GM19452 (cell line): Measurements from ENCODE around the gene RNF207.

ENCODE experiments used
- ATAC-seq: cut with Tn5 transposase; IDR thresholded peaks from one replicate; pipeline ENCODE4 v1.9.1; 2021; ENCODE audit not compliant: unreplicated experiment

RNF207 gene

GRCh38 chr1:6224718-6225117, 18.8 kb downstream of the RNF207 start:
- ATAC-seq = no peak

DNA sequence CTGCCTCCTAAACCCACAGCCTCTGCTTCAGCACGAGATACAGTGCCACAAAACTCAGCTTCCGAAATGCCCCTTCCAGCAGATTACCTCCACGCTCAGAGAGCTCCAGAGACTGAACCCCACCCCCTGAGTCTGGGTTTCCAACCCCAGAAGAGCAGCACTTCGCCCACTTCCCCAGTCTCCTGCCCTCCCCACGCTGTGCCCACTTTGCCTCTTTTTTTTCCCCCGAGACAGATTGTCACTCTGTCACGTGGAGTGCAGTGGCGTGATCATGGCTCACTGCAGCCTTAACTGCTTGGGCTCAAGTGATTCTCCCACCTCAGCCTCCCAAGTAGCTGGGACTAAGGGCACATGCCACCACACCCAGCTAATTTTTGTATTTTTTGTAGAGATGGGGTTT, 19.7 kb downstream of the RNF207 start:
- no peak for ATAC-seq

- ATAC-seq = no peak
Observed at GRCh38 chr1:6233376-6233775, 27.5 kb downstream of the RNF207 start.

- no peak for ATAC-seq
Observed at GRCh38 chr1:6234502-6235295, 28.8 kb downstream of the RNF207 start.

GRCh38 chr1:6235296-6235677, 29.4 kb downstream of the RNF207 start:
- no peak for ATAC-seq

- ATAC-seq = no peak
Observed at GRCh38 chr1:6237093-6237492, 31.2 kb downstream of the RNF207 start.

DNA sequence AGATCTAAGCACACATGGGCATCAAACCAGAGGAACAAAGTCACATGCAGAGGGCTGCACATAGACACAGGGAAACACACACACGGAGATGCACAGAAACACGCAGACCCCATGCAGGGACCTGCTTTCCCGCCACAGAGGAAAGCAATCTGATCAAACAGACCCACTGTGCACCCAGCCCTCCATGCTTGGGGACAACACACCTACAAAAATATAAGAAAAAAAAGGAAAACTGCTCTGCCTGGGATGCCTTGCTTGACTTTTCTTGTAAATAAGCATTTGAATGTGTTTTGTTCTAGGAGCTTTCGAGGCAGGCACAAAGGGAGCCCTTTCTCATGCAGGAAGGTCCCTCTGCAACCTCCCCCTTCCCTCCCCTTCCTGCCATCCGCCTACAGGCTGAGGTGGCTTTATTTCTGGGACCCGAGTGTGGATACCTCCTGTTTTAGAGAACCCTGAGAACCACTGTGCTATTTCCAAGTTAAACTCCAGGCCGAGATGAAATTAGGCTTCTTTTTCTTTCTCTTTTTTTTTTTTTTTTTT, 33.4 kb downstream of the RNF207 start:
- ATAC-seq = no peak

- no peak for ATAC-seq
Observed at GRCh38 chr1:6239950-6240768, 34.2 kb downstream of the RNF207 start.

GRCh38 chr1:6241107-6241886, 35.4 kb downstream of the RNF207 start:
- ATAC-seq = no peak

- no peak for ATAC-seq
Observed at GRCh38 chr1:6241887-6242740, 36.2 kb downstream of the RNF207 start.

GRCh38 chr1:6243053-6243834, 37.3 kb downstream of the RNF207 start:
- ATAC-seq = no peak

- no peak for ATAC-seq
Observed at GRCh38 chr1:6243993-6244392, 38.1 kb downstream of the RNF207 start, which contains the start of gene HES3. HES3 (plus strand) TSS chr1:6244179; CDS start chr1:6244366, 187 bp downstream.

- no peak for ATAC-seq
Observed at GRCh38 chr1:6244401-6245049, 38.6 kb downstream of the RNF207 start.

DNA sequence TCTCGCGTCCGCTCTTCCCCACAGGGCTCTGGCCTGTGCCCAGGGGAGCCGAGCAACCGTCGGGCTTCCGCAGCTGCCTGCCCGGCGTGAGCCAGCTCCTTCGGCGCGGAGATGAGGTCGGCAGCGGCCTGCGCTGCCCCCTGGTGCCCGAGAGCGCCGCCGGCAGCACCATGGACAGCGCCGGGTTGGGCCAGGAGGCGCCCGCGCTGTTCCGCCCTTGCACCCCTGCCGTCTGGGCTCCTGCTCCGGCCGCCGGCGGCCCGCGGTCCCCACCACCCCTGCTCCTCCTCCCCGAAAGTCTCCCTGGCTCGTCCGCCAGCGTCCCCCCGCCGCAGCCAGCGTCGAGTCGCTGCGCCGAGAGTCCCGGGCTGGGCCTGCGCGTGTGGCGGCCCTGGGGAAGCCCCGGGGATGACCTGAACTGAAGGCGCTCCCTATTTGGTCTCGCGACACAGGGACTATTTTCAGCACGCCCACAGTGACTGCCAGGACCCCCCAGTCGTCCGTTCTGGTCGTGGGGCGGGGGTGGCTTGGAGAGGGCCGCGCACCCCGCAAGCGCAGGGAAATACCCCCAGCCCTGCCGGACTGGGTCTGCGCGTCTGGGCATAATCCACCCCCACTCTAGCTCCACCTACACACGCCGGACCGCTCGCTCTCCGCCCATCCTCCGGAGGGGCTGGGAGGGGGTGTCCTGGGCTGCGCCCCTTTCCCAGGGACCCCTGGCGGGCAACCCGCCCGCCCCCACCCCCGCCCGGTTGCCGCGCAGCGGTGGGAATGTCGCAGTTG, 39.4 kb downstream of the RNF207 start:
- peak; percentile 59 for ATAC-seq

GRCh38 chr1:6245869-6246496, 40.1 kb downstream of the RNF207 start:
- no peak for ATAC-seq

- no peak for ATAC-seq
Observed at GRCh38 chr1:6246497-6247467, 40.9 kb downstream of the RNF207 start.
